OCI-LY7 (cell line): Measurements from ENCODE around the gene WDR47. TPM values are rescaled to one million over a fixed set of nuclear protein-coding genes. Genes with fewer than 3 reads are reported as not detected.

ENCODE experiments used
- BruUV-seq: library from RNA; stranded (reverse); fragments of 400-500 nt; replicated peaks from 2 replicates; lab custom pipeline; 2021; lab: Mats Ljungman, UMichigan
- CTCF ChIA-PET: fragments of 300-600 bp; sonication (Branson Sonifier 250); formaldehyde crosslinking; loops from one replicate; lab custom pipeline; 2022; ENCODE audit warnings: antibody characterized with exemption; ENCODE audit not compliant: unreplicated experiment; lab: Charles Lee
- POLR2A ChIA-PET: fragments of 300-600 bp; sonication (Branson Sonifier 250); formaldehyde crosslinking; loops from one replicate; lab custom pipeline; 2022; ENCODE audit warnings: antibody characterized with exemption; lab: Charles Lee
- DNase-seq: peaks from one replicate; pipeline ENCODE4 v3.0.0-alpha.2; 2015; ENCODE audit warnings: low spot score
- H2AFZ ChIP-seq: fragments of 200-600 bp; sonication (generic), shearing (Covaris generic); 2 replicates; pipeline ENCODE4 v1.6.1; 2014; ENCODE audit warnings: mild to moderate bottlenecking, antibody characterized with exemption, low read length, moderate library complexity
- H3K27ac ChIP-seq: fragments of 200-600 bp; sonication (generic); 2 replicates; pipeline ENCODE4 v1.5.1; 2014; ENCODE audit warnings: mixed run types, low read depth, mild to moderate bottlenecking, moderate library complexity, low read length, inconsistent platforms; ENCODE audit not compliant: poor library complexity, severe bottlenecking
- H3K36me3 ChIP-seq: fragments of 200-600 bp; sonication (generic); 2 replicates; pipeline ENCODE4 v1.6.1; 2014; ENCODE audit warnings: mild to moderate bottlenecking, antibody characterized with exemption, low read length, moderate library complexity, mixed read lengths; ENCODE audit not compliant: insufficient read depth
- H3K4me1 ChIP-seq: fragments of 200-600 bp; sonication (generic); 2 replicates; pipeline ENCODE4 v1.5.1; 2014; ENCODE audit warnings: mild to moderate bottlenecking, low read length; ENCODE audit not compliant: insufficient read depth, poor library complexity, severe bottlenecking
- H3K4me2 ChIP-seq: fragments of 200-600 bp; sonication (generic); 2 replicates; pipeline ENCODE4 v1.6.1; 2014; ENCODE audit warnings: mild to moderate bottlenecking, low read length
- H3K4me3 ChIP-seq: fragments of 200-600 bp; sonication (generic); 2 replicates; pipeline ENCODE4 v1.5.1; 2014; ENCODE audit warnings: mild to moderate bottlenecking, low read depth, low read length; ENCODE audit not compliant: poor library complexity, severe bottlenecking
- H3K79me2 ChIP-seq: fragments of 200-600 bp; sonication (generic); 2 replicates; pipeline ENCODE4 v1.6.1; 2016; ENCODE audit warnings: low read depth, mild to moderate bottlenecking, low read length, moderate library complexity, mixed read lengths; ENCODE audit not compliant: insufficient read depth
- H3K9me2 ChIP-seq: fragments of 200-600 bp; sonication (generic); 2 replicates; pipeline ENCODE4 v1.6.1; 2016; ENCODE audit warnings: mild to moderate bottlenecking, low read length, mixed read lengths; ENCODE audit not compliant: insufficient read depth
- H3K9me3 ChIP-seq: fragments of 200-600 bp; sonication (generic); 2 replicates; pipeline ENCODE4 v1.6.1; 2014; ENCODE audit warnings: mild to moderate bottlenecking, mixed run types, low read length, mixed read lengths
- H4K20me1 ChIP-seq: fragments of 200-600 bp; sonication (generic); 2 replicates; pipeline ENCODE4 v1.6.1; 2014; ENCODE audit warnings: mild to moderate bottlenecking, antibody characterized with exemption, low read length, moderate library complexity, mixed read lengths; ENCODE audit not compliant: insufficient read depth
- CTCF ChIP-seq: fragments of 200-600 bp; sonication (generic); conservative IDR thresholded peaks from 2 replicates; pipeline ENCODE4 v1.5.1; 2014; ENCODE audit warnings: mild to moderate bottlenecking, antibody characterized with exemption, low read length, moderate library complexity, mixed read lengths
- EZH2phosphoT487 ChIP-seq: fragments of 200-600 bp; sonication (generic); IDR thresholded peaks from 2 replicates; pipeline ENCODE4 v1.6.1; 2018; ENCODE audit warnings: low read depth, borderline replicate concordance, mild to moderate bottlenecking, mixed run types, antibody characterized with exemption, low read length, moderate library complexity, mixed read lengths
- intact Hi-C: fragments of 100-400 bp; cut with micrococcal nuclease; formaldehyde crosslinking; loops from one replicate; pipeline ENCODE4 v1.10.0; 2022; ENCODE audit not compliant: unreplicated experiment
- total RNA-seq, 2 experiments: library from RNA; depleted of rRNA in 1 of 2; stranded (reverse); fragments of >200 nt in 1 of 2; shearing (Covaris generic) in 1 of 2; gene quantifications; 2 replicates each; pipeline ENCODE4 v1.2.3, GENCODE V29; 2014 to 2022

Gene WDR47
- total RNA-seq, 2 experiments from 2014 or later: 11.0 to 12.0 TPM

- no TSS peak for BruUV-seq
- peaks cover 5% of the 10 kb centered on the region; the same call in 1 of the 2 replicates for H4K20me1 ChIP-seq
- H3K9me2 ChIP-seq: no peaks in the 10 kb centered on the region
- peak within 1 kb of the TSS; percentile 76 for H3K27ac ChIP-seq
- DNase-seq: peak; percentile 95
- peaks cover 9% of the 10 kb centered on the region; the same call in 1 of the 2 replicates for H3K79me2 ChIP-seq
- peaks cover 17% of the 10 kb centered on the region for H3K4me1 ChIP-seq
- no peaks in the 10 kb centered on the region for H3K36me3 ChIP-seq
- TF ChIP-seq CTCF (no peak), EZH2phosphoT487 (no peak)
- H3K4me2 ChIP-seq: peak within 1 kb of the TSS; percentile 86
- peak within 1 kb of the TSS; percentile 80 for H2AFZ ChIP-seq
- ChIA-PET CTCF (interaction anchor here (1.1 kb wide), 1 partner anchor 14 kb away, joined by 3 read pairs; no protein-coding TSS in a partner anchor), POLR2A (interaction anchor here (0.7 to 2.8 kb wide), 4 partner anchors 11 to 130 kb away, joined by 3 to 19 read pairs (median 7); partner anchors contain the start of gene WDR47)
- no peaks in the 10 kb centered on the region for H3K9me3 ChIP-seq
- intact Hi-C loops: loop anchor here (1.0 to 5.0 kb wide), 3 partner anchors 79 to 139 kb away; partner anchors contain the start of genes GPSM2 and WDR47
- peak within 1 kb of the TSS; percentile 72 for H3K4me3 ChIP-seq
Observed at GRCh38 chr1:108963052-108963686, 78.7 kb downstream of the WDR47 start, which contains the start of gene CLCC1. Gene CLCC1, minus strand, starts transcription at chr1:108963484. Its CDS starts 13,047 bp downstream, at chr1:108950437.

DNA sequence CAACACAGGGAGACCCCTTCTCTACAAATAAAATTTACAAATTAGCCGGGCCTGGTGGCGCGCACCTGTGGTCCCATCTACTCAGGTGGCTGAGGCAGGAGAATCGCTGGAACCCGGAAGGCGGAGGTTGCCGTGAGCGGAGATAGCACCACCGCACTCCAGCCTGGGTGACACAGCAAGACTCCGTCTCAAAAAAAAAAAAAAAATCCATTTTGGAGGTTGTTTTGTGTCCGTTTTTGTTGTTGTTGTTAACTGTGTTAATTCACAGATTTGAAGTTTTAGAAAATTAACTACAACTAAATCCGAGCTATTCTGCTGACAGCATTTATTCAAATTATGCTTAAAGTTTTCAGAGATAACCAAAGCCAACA, 79.2 kb downstream of the WDR47 start:
- Histone ChIP-seq H3K79me2 (peaks cover 9% of the 10 kb centered on the region; the same call in 1 of the 2 replicates), H3K4me3 (peak overlapping the region; percentile 72), H3K27ac (peak overlapping the region; percentile 76), H3K36me3 (no peaks in the 10 kb centered on the region), H3K4me2 (peak overlapping the region; percentile 86), H3K4me1 (peaks cover 17% of the 10 kb centered on the region), H3K9me2 (no peaks in the 10 kb centered on the region), H4K20me1 (peaks cover 5% of the 10 kb centered on the region; the same call in 1 of the 2 replicates), H3K9me3 (no peaks in the 10 kb centered on the region), H2AFZ (peak overlapping the region; percentile 80)
- BruUV-seq: TSS peak; percentile 60
- peak; percentile 23 for DNase-seq
- intact Hi-C loops: loop anchor here (1.0 to 5.0 kb wide), 3 partner anchors 80 to 140 kb away; partner anchors contain the start of genes GPSM2 and WDR47
- no peak for TF ChIP-seq EZH2phosphoT487
- no peak for TF ChIP-seq CTCF
- CTCF ChIA-PET: interaction anchor here (1.1 kb wide), 1 partner anchor 15 kb away, joined by 3 read pairs; no protein-coding TSS in a partner anchor
- POLR2A ChIA-PET: interaction anchor here (1.0 to 2.8 kb wide), 4 partner anchors 10 to 143 kb away, joined by 3 to 19 read pairs (median 7); partner anchors contain the start of gene WDR47
